Nephron (organoid): ENCODE measurements around the gene TRPM6.

Experiments
- H3K27ac Mint-ChIP-seq, 3 experiments: 2 replicates each; pipeline ENCODE4 v1.8.0; 2020; ENCODE audit warnings: mixed read lengths in 3 of 3, mild to moderate bottlenecking in 2 of 3, moderate library complexity in 1 of 3
- H3K27me3 Mint-ChIP-seq: 2 replicates; pipeline ENCODE4 v1.8.0; 2021; ENCODE audit warnings: low read depth, mild to moderate bottlenecking, moderate library complexity, mixed read lengths
- H3K36me3 Mint-ChIP-seq: 2 replicates; pipeline ENCODE4 v1.8.0; 2020; ENCODE audit warnings: low read depth, mixed read lengths
- H3K4me1 Mint-ChIP-seq: 2 replicates; pipeline ENCODE4 v1.8.0; 2020; ENCODE audit warnings: mixed read lengths
- H3K4me3 Mint-ChIP-seq, 3 experiments: 2 replicates each; pipeline ENCODE4 v1.8.0; 2020; ENCODE audit warnings: mild to moderate bottlenecking in 3 of 3, mixed read lengths in 3 of 3, moderate library complexity in 2 of 3
- H3K9me3 Mint-ChIP-seq: 2 replicates; pipeline ENCODE4 v1.8.0; 2020; ENCODE audit warnings: mixed read lengths
- TF ChIP-seq, protein P1 (sequence below), 3 experiments: fragments of 200-600 bp; sonication (generic); IDR thresholded peaks; one replicate each; pipeline ENCODE4 v1.5.0; 2021; ENCODE audit warnings: antibody characterized with exemption in 3 of 3; ENCODE audit not compliant: unreplicated experiment in 3 of 3

The TRPM6 gene

DNA sequence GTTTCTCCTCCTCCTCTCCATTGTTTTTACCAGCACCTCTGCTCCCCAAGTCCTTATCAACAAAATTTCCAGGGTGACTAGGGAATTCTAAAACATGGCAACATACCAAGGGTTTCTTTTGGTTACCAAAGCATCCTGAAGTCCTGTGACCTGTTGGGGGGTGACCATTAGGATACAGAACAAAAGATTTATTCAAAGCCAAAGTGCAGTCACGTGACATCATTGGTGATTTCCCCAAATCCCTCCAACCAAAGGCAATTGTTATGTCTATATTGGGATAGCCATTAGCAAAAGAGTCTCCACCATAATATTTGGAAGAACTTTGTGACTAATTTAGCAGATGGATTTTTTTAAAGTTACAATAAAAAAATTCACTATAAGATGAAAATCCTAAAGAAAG is 168.4 kb downstream of the TRPM6 start:
- Mint-ChIP-seq H3K27ac (no peak overlapping the region), H3K36me3 (no peaks in the 10 kb centered on the region), H3K4me1 (no peaks in the 10 kb centered on the region), H3K27me3 (no peaks in the 10 kb centered on the region), H3K4me3 (no peak overlapping the region), H3K9me3 (no peaks in the 10 kb centered on the region)
- TF ChIP-seq, protein P1, sequence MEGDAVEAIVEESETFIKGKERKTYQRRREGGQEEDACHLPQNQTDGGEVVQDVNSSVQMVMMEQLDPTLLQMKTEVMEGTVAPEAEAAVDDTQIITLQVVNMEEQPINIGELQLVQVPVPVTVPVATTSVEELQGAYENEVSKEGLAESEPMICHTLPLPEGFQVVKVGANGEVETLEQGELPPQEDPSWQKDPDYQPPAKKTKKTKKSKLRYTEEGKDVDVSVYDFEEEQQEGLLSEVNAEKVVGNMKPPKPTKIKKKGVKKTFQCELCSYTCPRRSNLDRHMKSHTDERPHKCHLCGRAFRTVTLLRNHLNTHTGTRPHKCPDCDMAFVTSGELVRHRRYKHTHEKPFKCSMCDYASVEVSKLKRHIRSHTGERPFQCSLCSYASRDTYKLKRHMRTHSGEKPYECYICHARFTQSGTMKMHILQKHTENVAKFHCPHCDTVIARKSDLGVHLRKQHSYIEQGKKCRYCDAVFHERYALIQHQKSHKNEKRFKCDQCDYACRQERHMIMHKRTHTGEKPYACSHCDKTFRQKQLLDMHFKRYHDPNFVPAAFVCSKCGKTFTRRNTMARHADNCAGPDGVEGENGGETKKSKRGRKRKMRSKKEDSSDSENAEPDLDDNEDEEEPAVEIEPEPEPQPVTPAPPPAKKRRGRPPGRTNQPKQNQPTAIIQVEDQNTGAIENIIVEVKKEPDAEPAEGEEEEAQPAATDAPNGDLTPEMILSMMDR (IDR thresholded peaks at IDR 0.05; ENCODE audit: unreplicated experiment in 3 of 3), result no peak

DNA sequence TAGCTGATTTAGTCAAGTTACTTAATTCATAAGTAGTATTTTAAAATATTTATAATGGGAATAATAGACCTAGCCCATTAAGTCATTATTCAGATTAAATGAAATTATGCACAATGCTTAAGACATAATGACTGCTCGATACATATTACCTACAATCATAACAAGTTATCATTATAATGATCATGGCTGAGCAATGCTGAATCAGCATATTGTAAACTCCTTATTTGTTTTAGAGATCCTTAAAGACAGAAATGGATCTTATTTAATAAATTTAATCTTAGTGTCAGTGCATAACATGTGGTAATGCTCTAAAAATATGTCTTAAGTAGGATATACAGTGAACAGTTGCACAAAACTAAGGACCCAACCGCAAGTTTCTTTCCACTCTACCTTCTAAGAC is 169.0 kb downstream of the TRPM6 start:
- Mint-ChIP-seq H3K36me3 (no peaks in the 10 kb centered on the region), H3K4me3 (no peak overlapping the region), H3K4me1 (no peaks in the 10 kb centered on the region), H3K27me3 (no peaks in the 10 kb centered on the region), H3K9me3 (no peaks in the 10 kb centered on the region), H3K27ac (no peak overlapping the region)
- TF ChIP-seq, protein P1 (IDR thresholded peaks at IDR 0.05; ENCODE audit: unreplicated experiment in 3 of 3), result no peak

DNA sequence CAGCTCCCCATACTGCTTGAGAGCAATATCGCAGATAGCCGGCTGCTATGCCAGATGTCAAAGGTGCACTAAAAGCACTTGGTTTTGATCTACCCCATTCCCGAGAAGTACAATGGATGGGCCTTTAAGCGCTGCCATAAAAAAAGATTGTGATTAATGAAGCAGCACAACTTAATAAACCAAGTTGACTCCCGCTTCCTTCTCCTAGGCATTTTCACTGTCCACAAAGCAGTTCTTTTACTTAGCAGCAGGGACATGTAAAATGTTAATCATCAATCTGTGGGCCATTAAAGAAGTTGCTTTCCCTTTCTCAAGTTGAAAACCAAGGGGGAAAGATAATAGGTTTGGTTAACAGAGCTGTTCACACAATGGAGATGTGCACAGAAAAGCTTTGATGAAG is 176.4 kb downstream of the TRPM6 start:
- Mint-ChIP-seq H3K4me1 (no peaks in the 10 kb centered on the region), H3K4me3 (no peak overlapping the region), H3K27me3 (peaks cover 5% of the 10 kb centered on the region), H3K9me3 (no peaks in the 10 kb centered on the region), H3K27ac (peak overlapping the region; percentile 49 to 87 (median 81)), H3K36me3 (no peaks in the 10 kb centered on the region)
- TF ChIP-seq, protein P1 (IDR thresholded peaks at IDR 0.05; ENCODE audit: unreplicated experiment in 3 of 3), result no peak

DNA sequence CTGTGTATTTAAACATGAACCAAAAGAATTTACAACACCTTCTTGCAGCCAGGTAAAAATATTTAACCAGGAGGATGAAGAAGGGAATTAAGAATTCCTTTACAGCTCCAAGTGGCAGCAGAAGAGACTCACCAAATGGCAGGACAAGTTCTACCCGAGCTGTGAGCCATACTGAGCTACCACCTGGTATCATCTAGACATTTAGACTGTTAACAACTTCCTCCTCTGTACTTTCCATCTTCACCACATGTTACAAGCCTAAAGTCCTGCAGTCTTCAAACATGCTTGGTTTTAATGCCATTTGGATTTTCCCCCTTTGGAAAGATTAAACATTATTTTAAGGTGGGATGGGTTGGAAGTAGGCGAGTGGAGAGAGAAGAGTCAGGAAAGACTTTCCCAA is 190.2 kb downstream of the TRPM6 start:
- Mint-ChIP-seq H3K9me3 (peaks cover 1% of the 10 kb centered on the region), H3K4me3 (no peak overlapping the region)

DNA sequence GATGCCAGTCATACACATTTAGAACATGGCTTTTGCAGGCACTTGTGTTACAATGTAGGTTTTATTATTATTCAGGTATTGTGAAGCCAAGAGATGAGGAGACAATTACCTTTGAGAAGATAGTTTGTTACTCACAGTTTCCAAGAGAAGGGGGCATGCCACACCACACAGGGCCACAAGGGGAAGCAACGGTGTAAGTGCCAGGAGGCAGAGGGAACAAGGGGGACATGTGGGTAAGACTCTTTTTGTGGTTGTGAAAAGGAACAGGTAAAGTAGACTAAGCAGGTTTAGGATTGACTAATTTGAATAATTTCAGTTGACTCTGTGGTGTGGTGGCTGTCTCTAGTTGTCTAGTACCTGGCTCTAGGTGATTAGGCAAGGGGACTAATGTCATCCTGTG is 191.2 kb downstream of the TRPM6 start:
- Mint-ChIP-seq H3K4me1 (peaks cover 4% of the 10 kb centered on the region), H3K36me3 (no peaks in the 10 kb centered on the region), H3K27me3 (peaks cover 4% of the 10 kb centered on the region), H3K4me3 (no peak overlapping the region), H3K27ac (no peak overlapping the region), H3K9me3 (no peaks in the 10 kb centered on the region)
- TF ChIP-seq, protein P1 (IDR thresholded peaks at IDR 0.05; ENCODE audit: unreplicated experiment in 3 of 3), result no peak

More for the DNA sequence above, 190.2 kb downstream of the TRPM6 start:
- Mint-ChIP-seq H3K27me3 (peaks cover 4% of the 10 kb centered on the region), H3K36me3 (no peaks in the 10 kb centered on the region), H3K4me1 (peaks cover 4% of the 10 kb centered on the region), H3K27ac (no peak overlapping the region)
- TF ChIP-seq, protein P1 (IDR thresholded peaks at IDR 0.05; ENCODE audit: unreplicated experiment in 3 of 3), result no peak

DNA sequence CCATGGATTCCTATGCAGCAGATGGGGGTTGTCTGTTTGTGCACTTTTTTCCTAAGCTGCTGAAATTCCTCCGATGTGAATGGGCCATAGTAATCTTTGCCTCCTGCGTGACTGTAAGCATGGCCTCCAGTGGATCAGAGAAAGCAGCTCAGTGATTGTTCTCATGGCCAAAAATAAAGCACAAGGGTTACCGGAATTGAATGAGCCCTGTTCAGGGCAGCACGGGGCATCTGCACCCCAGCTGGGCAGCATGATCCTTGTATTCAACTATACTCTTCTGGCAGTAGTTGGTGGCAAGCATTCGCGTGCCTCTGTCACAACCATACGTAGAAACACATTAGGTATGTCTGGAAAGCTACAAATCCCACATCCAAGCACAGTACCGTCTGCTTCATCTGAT is 196.7 kb downstream of the TRPM6 start:
- H3K27me3 Mint-ChIP-seq, result peaks cover 23% of the 10 kb centered on the region
- no peak overlapping the region for H3K27ac Mint-ChIP-seq
- no peak overlapping the region for H3K4me3 Mint-ChIP-seq
- H3K9me3 Mint-ChIP-seq, result no peaks in the 10 kb centered on the region
- TF ChIP-seq, protein P1 (IDR thresholded peaks at IDR 0.05; ENCODE audit: unreplicated experiment in 3 of 3), result no peak
- H3K4me1 Mint-ChIP-seq, result no peaks in the 10 kb centered on the region
- no peaks in the 10 kb centered on the region for H3K36me3 Mint-ChIP-seq
